Measurements from ENCODE around the gene CGNL1.

CGNL1 gene

GRCh38 chr15:57496946-57497869 lies 120.9 kb downstream of the CGNL1 start:
- Histone ChIP-seq H3K27me3 (no peaks in the 10 kb centered on the region), H3K4me1 (peaks cover 0 to 10% (median 8%) of the 10 kb centered on the region in 10 experiments; a peak in 18 of 20 replicates), H3K9me3 (replicated peaks in 1 of 11) (no peaks in the 10 kb centered on the region), H4K20me1 (no peaks in the 10 kb centered on the region), H3K36me3 (no peaks in the 10 kb centered on the region), H3K4me2 (no peak overlapping the region), H3K4me3 (no peak overlapping the region), H3K27ac (no peak overlapping the region), H3K9ac (no peak overlapping the region)
- TF ChIP-seq Cebpa-rat (IDR thresholded peaks at IDR 0.05), result no peak

- no peak overlapping the region for H3K4me3 ChIP-seq
- H3K36me3 ChIP-seq, result no peaks in the 10 kb centered on the region
- H4K20me1 ChIP-seq, result no peaks in the 10 kb centered on the region
- no peak for TF ChIP-seq Cebpa-rat (IDR thresholded peaks at IDR 0.05)
- H3K27ac ChIP-seq, result no peak overlapping the region
- no peak overlapping the region for H3K9ac ChIP-seq
- no peaks in the 10 kb centered on the region for H3K9me3 ChIP-seq (replicated peaks in 1 of 11)
- no peaks in the 10 kb centered on the region for H3K27me3 ChIP-seq
- peaks cover 0 to 4% (median 2%) of the 10 kb centered on the region in 10 experiments; a peak in 18 of 20 replicates for H3K4me1 ChIP-seq
- H3K4me2 ChIP-seq, result no peak overlapping the region
Observed at GRCh38 chr15:57500256-57500655, 124.0 kb downstream of the CGNL1 start.

- no peak overlapping the region for H3K4me2 ChIP-seq
- no peak overlapping the region for H3K4me3 ChIP-seq
- no peak for TF ChIP-seq Cebpa-rat (IDR thresholded peaks at IDR 0.05)
- H3K9ac ChIP-seq, result no peak overlapping the region
- no peaks in the 10 kb centered on the region for H3K9me3 ChIP-seq (replicated peaks in 1 of 11)
- no peaks in the 10 kb centered on the region for H3K36me3 ChIP-seq
- H3K4me1 ChIP-seq, result no peaks in the 10 kb centered on the region
- H3K27ac ChIP-seq, result no peak overlapping the region
- H3K27me3 ChIP-seq, result no peaks in the 10 kb centered on the region
- no peaks in the 10 kb centered on the region for H4K20me1 ChIP-seq
Observed at GRCh38 chr15:57500979-57501576, 124.8 kb downstream of the CGNL1 start.

GRCh38 chr15:57502116-57502515 lies 125.8 kb downstream of the CGNL1 start:
- no peak for TF ChIP-seq Cebpa-rat (IDR thresholded peaks at IDR 0.05)
- no peaks in the 10 kb centered on the region for H3K9me3 ChIP-seq (replicated peaks in 1 of 11)
- H3K9ac ChIP-seq, result no peak overlapping the region
- H3K36me3 ChIP-seq, result no peaks in the 10 kb centered on the region
- no peaks in the 10 kb centered on the region for H3K4me1 ChIP-seq
- H4K20me1 ChIP-seq, result no peaks in the 10 kb centered on the region
- no peak overlapping the region for H3K4me3 ChIP-seq
- H3K27ac ChIP-seq, result no peak overlapping the region
- no peak overlapping the region for H3K4me2 ChIP-seq
- H3K27me3 ChIP-seq, result no peaks in the 10 kb centered on the region

GRCh38 chr15:57503051-57503702 lies 126.9 kb downstream of the CGNL1 start:
- no peak for TF ChIP-seq Cebpa-rat (IDR thresholded peaks at IDR 0.05)
- Histone ChIP-seq H3K9me3 (replicated peaks in 1 of 11) (no peaks in the 10 kb centered on the region), H3K27me3 (no peaks in the 10 kb centered on the region), H3K9ac (no peak overlapping the region), H3K4me3 (no peak overlapping the region), H3K4me1 (peaks cover 0 to 3% (median under 1%) of the 10 kb centered on the region in 10 experiments; a peak in 9 of 20 replicates), H4K20me1 (no peaks in the 10 kb centered on the region), H3K4me2 (no peak overlapping the region), H3K27ac (no peak overlapping the region), H3K36me3 (no peaks in the 10 kb centered on the region)

- Histone ChIP-seq H3K27ac (no peak overlapping the region), H3K9ac (no peak overlapping the region), H4K20me1 (no peaks in the 10 kb centered on the region), H3K9me3 (replicated peaks in 1 of 11) (no peaks in the 10 kb centered on the region), H3K4me3 (no peak overlapping the region), H3K4me1 (peaks cover 8 to 11% (median 9%) of the 10 kb centered on the region in 10 experiments), H3K4me2 (no peak overlapping the region), H3K36me3 (no peaks in the 10 kb centered on the region), H3K27me3 (no peaks in the 10 kb centered on the region)
- no peak for TF ChIP-seq Cebpa-rat (IDR thresholded peaks at IDR 0.05)
Observed at GRCh38 chr15:57503911-57504598, 127.8 kb downstream of the CGNL1 start.

GRCh38 chr15:57504599-57504940 lies 128.3 kb downstream of the CGNL1 start:
- Histone ChIP-seq H3K27me3 (no peaks in the 10 kb centered on the region), H3K4me3 (no peak overlapping the region), H3K9me3 (replicated peaks in 1 of 11) (no peaks in the 10 kb centered on the region), H3K27ac (no peak overlapping the region), H3K9ac (no peak overlapping the region), H3K4me2 (no peak overlapping the region), H4K20me1 (no peaks in the 10 kb centered on the region), H3K36me3 (no peaks in the 10 kb centered on the region), H3K4me1 (peaks cover 13 to 17% (median 14%) of the 10 kb centered on the region in 10 experiments)
- no peak for TF ChIP-seq Cebpa-rat (IDR thresholded peaks at IDR 0.05)

- H3K9ac ChIP-seq, result no peak overlapping the region
- H4K20me1 ChIP-seq, result no peaks in the 10 kb centered on the region
- H3K27me3 ChIP-seq, result no peaks in the 10 kb centered on the region
- H3K4me2 ChIP-seq, result no peak overlapping the region
- peaks cover 19 to 23% (median 20%) of the 10 kb centered on the region in 10 experiments for H3K4me1 ChIP-seq
- TF ChIP-seq Cebpa-rat (IDR thresholded peaks at IDR 0.05), result no peak
- no peaks in the 10 kb centered on the region for H3K9me3 ChIP-seq (replicated peaks in 1 of 11)
- no peaks in the 10 kb centered on the region for H3K36me3 ChIP-seq
- H3K4me3 ChIP-seq, result no peak overlapping the region
- H3K27ac ChIP-seq, result no peak overlapping the region
Observed at GRCh38 chr15:57505056-57505715, 128.9 kb downstream of the CGNL1 start.

Measured in BLaER1 treated with 17β-estradiol and CSF1 and Interleukin-3, amounts not matched to agents 10 nM and 100 nM (cell line).